ENCODE data around the gene FGF4.

GRCh38 chr11:69731110-69731509, 44.0 kb downstream of the FGF4 start:
- TF ChIP-seq CTCF (IDR thresholded peaks at IDR 0.05), result no peak
- TF ChIP-seq POLR2A (IDR thresholded peaks at IDR 0.05), result no peak

Measured in transverse colon (tissue), 3 donors.